IMR-90 (cell line): ENCODE data around the gene EVA1C. TPM values are rescaled to one million over a fixed set of nuclear protein-coding genes. Genes with fewer than 3 reads are reported as not detected.

Experiments
- ATAC-seq: fragments of 200-7000 bp; cut with Tn5 transposase; 2 replicates; pipeline ENCODE4 v1.9.1; 2020; ENCODE audit warnings: low read depth, mild to moderate bottlenecking, moderate library complexity
- BruUV-seq: library from RNA; stranded (reverse); fragments of 400-500 nt; replicated peaks from 2 replicates; lab custom pipeline; 2021; lab: Mats Ljungman, UMichigan
- CTCF ChIA-PET: fragments of 300-600 bp; formaldehyde crosslinking; extraction: SDS; loops from one replicate; lab custom pipeline; 2021; ENCODE audit warnings: antibody characterized with exemption; lab: Yijun Ruan, JAX
- POLR2A ChIA-PET: fragments of 300-600 bp; sonication (Branson Sonifier 250); formaldehyde crosslinking; loops from one replicate; lab custom pipeline; 2022; ENCODE audit warnings: antibody characterized with exemption; ENCODE audit not compliant: unreplicated experiment; lab: Charles Lee
- DNase-seq: peaks from one replicate; pipeline ENCODE4 v3.0.0; 2013
- H2AFZ ChIP-seq: replicated peaks from 2 replicates; pipeline ENCODE3; 2013; ENCODE audit warnings: low read length, mild to moderate bottlenecking; ENCODE audit not compliant: poor library complexity
- H2AK5ac ChIP-seq: 2 replicates; pipeline ENCODE4 v1.6.1; 2013; ENCODE audit warnings: low read depth, low read length, inconsistent platforms
- H2AK9ac ChIP-seq: replicated peaks from 2 replicates; pipeline ENCODE3; 2013; ENCODE audit warnings: mild to moderate bottlenecking, low read depth, low read length, moderate library complexity; ENCODE audit not compliant: poor library complexity
- H2BK120ac ChIP-seq: 2 replicates; pipeline ENCODE4 v1.6.1; 2013; ENCODE audit warnings: low read depth, low read length, inconsistent platforms
- H2BK15ac ChIP-seq: 3 replicates; pipeline ENCODE4 v1.6.1; 2013; ENCODE audit warnings: low read depth, low read length, inconsistent platforms
- H2BK20ac ChIP-seq: 2 replicates; pipeline ENCODE4 v1.6.1; 2013; ENCODE audit warnings: low read depth, mild to moderate bottlenecking, inconsistent platforms, low read length, moderate library complexity
- H2BK5ac ChIP-seq: 2 replicates; pipeline ENCODE4 v1.6.1; 2013; ENCODE audit warnings: mild to moderate bottlenecking, low read depth, low read length, inconsistent platforms; ENCODE audit not compliant: poor library complexity, severe bottlenecking
- H3K14ac ChIP-seq: replicated peaks from 2 replicates; pipeline ENCODE4 v1.6.1; 2013; ENCODE audit warnings: low read depth, low read length, inconsistent platforms
- H3K18ac ChIP-seq: 2 replicates; pipeline ENCODE4 v1.6.1; 2013; ENCODE audit warnings: low read depth, low read length, control low read depth
- H3K23ac ChIP-seq: 2 replicates; pipeline ENCODE4 v1.6.1; 2013; ENCODE audit warnings: low read depth, low read length, inconsistent platforms
- H3K27ac ChIP-seq: 2 replicates; pipeline ENCODE4 v1.5.1; 2013; ENCODE audit warnings: mild to moderate bottlenecking, control low read depth, low read length; ENCODE audit not compliant: insufficient read depth
- H3K27me3 ChIP-seq: 2 replicates; pipeline ENCODE4 v1.6.1; 2013; ENCODE audit warnings: low read length; ENCODE audit not compliant: control insufficient read depth, insufficient read depth
- H3K36me3 ChIP-seq: 2 replicates; pipeline ENCODE4 v1.6.1; 2013; ENCODE audit warnings: low read length, mixed read lengths; ENCODE audit not compliant: control insufficient read depth, insufficient read depth
- H3K4ac ChIP-seq: 2 replicates; pipeline ENCODE4 v1.6.1; 2013; ENCODE audit warnings: low read depth, low read length, inconsistent platforms
- H3K4me1 ChIP-seq: 2 replicates; pipeline ENCODE4 v1.6.1; 2013; ENCODE audit warnings: low read length, mixed read lengths; ENCODE audit not compliant: control insufficient read depth, insufficient read depth
- H3K4me2 ChIP-seq: 2 replicates; pipeline ENCODE4 v1.6.1; 2013; ENCODE audit warnings: low read depth, mild to moderate bottlenecking, control low read depth, low read length, moderate library complexity
- H3K4me3 ChIP-seq: 2 replicates; pipeline ENCODE4 v1.5.1; 2013; ENCODE audit warnings: low read depth, mild to moderate bottlenecking, control low read depth, low read length, moderate library complexity; ENCODE audit not compliant: insufficient read depth
- H3K56ac ChIP-seq: 2 replicates; pipeline ENCODE4 v1.6.1; 2013; ENCODE audit warnings: low read length, inconsistent platforms; ENCODE audit not compliant: insufficient read depth; ENCODE audit errors: extremely low read depth
- H3K79me1 ChIP-seq, 2 experiments: 2 replicates each; pipeline ENCODE4 v1.6.1; 2013; ENCODE audit warnings: low read length in 2 of 2, inconsistent platforms in 1 of 2, low read depth in 1 of 2
- H3K9ac ChIP-seq: 2 replicates; pipeline ENCODE4 v1.6.1; 2013; ENCODE audit warnings: low read depth, low read length, control low read depth
- H3K9me1 ChIP-seq: 2 replicates; pipeline ENCODE4 v1.6.1; 2013; ENCODE audit warnings: low read length, inconsistent platforms; ENCODE audit not compliant: insufficient read depth
- H3K9me3 ChIP-seq: 2 replicates; pipeline ENCODE4 v1.6.1; 2013; ENCODE audit warnings: low read length; ENCODE audit not compliant: control insufficient read depth, insufficient read depth
- H4K20me1 ChIP-seq: 2 replicates; pipeline ENCODE4 v1.6.1; 2013; ENCODE audit warnings: low read length, inconsistent platforms; ENCODE audit not compliant: insufficient read depth
- H4K5ac ChIP-seq: 2 replicates; pipeline ENCODE4 v1.6.1; 2013; ENCODE audit warnings: mild to moderate bottlenecking, low read depth, low read length, control low read depth
- H4K8ac ChIP-seq, 2 experiments: 2 replicates each; pipeline ENCODE4 v1.6.1; 2013; ENCODE audit warnings: low read depth in 2 of 2, low read length in 2 of 2, control low read depth in 1 of 2, inconsistent platforms in 1 of 2
- H4K91ac ChIP-seq: 2 replicates; pipeline ENCODE4 v1.6.1; 2013; ENCODE audit warnings: low read depth, low read length, inconsistent platforms; ENCODE audit not compliant: insufficient read depth
- BHLHE40 ChIP-seq: fragments of 150-350 bp; IDR thresholded peaks from 2 replicates; pipeline ENCODE4 v1.6.1; 2016; ENCODE audit warnings: mild to moderate bottlenecking, low read depth, low read length
- CEBPB ChIP-seq: IDR thresholded peaks from 2 replicates; pipeline ENCODE4 v1.6.1; 2012; ENCODE audit warnings: low read depth, low read length, improper control_type of control experiment
- CHD1 ChIP-seq: IDR thresholded peaks from 2 replicates; pipeline ENCODE4 v1.6.1; 2012; ENCODE audit warnings: low read depth, low read length, improper control_type of control experiment
- FOS ChIP-seq: fragments of 150-350 bp; IDR thresholded peaks from 2 replicates; pipeline ENCODE4 v1.6.1; 2016; ENCODE audit warnings: low read depth, low read length
- MAFK ChIP-seq: IDR thresholded peaks from 2 replicates; pipeline ENCODE4 v1.6.1; 2012; ENCODE audit warnings: low read depth, low read length, improper control_type of control experiment
- MAZ ChIP-seq: IDR thresholded peaks from 2 replicates; pipeline ENCODE4 v1.6.1; 2012; ENCODE audit warnings: low read depth, mild to moderate bottlenecking, low read length, improper control_type of control experiment, moderate library complexity, borderline replicate concordance
- MXI1 ChIP-seq: IDR thresholded peaks from 2 replicates; pipeline ENCODE4 v1.6.1; 2012; ENCODE audit warnings: low read depth, mild to moderate bottlenecking, low read length, moderate library complexity, borderline replicate concordance
- NFE2L2 ChIP-seq: fragments of 150-350 bp; IDR thresholded peaks from 2 replicates; pipeline ENCODE4 v1.6.1; 2016; ENCODE audit warnings: low read depth, mild to moderate bottlenecking, low read length
- RCOR1 ChIP-seq: IDR thresholded peaks from 2 replicates; pipeline ENCODE4 v1.6.1; 2012; ENCODE audit warnings: mild to moderate bottlenecking, low read length, improper control_type of control experiment; ENCODE audit not compliant: insufficient replicate concordance
- RFX5 ChIP-seq: IDR thresholded peaks from 2 replicates; pipeline ENCODE4 v1.8.0; 2012; ENCODE audit warnings: low read depth, mild to moderate bottlenecking, low read length, moderate library complexity
- SMC3 ChIP-seq: fragments of 150-350 bp; IDR thresholded peaks from 2 replicates; pipeline ENCODE4 v1.6.1; 2016; ENCODE audit warnings: low read depth, mild to moderate bottlenecking, antibody characterized with exemption, low read length, moderate library complexity
- WGBS, 2 experiments: methylation state at CpG; one replicate each; pipeline versions ENCODE4 v1.1.5 to v1.1.7; 2013; ENCODE audit warnings: missing lambda C conversion rate in 2 of 2; ENCODE audit not compliant: insufficient read length in 1 of 2; ENCODE audit errors: extremely low coverage in 2 of 2; 5-methylcytosine and 5-hydroxymethylcytosine counted together
- dilution Hi-C: fragments of 300-500 bp; cut with HindIII; formaldehyde crosslinking; loops from one replicate; pipeline ENCODE4 v1.14.3; 2018; ENCODE audit warnings: low sequenced_read_pairs; ENCODE audit not compliant: unreplicated experiment
- in situ Hi-C: fragments of 300-500 bp; cut with MboI; formaldehyde crosslinking; loops from 3 replicates; pipeline ENCODE4 v1.14.3; 2019; ENCODE audit warnings: low sequenced_read_pairs, inconsistent platforms, mixed read lengths
- intact Hi-C: fragments of 100-400 bp; cut with micrococcal nuclease; formaldehyde crosslinking; loops from 2 replicates; pipeline ENCODE4 v1.10.0; 2022
- polyA plus RNA-seq, 3 experiments: library from polyadenylated mRNA; depleted of rRNA; stranded (reverse); fragments of >200 nt; gene quantifications; 2 replicates each; pipeline ENCODE4 v1.2.3, GENCODE V29; 2012; ENCODE audit warnings: low replicate concordance in 1 of 3
- total RNA-seq: library from RNA; depleted of rRNA; stranded (reverse); fragments of >200 nt; gene quantifications from 2 replicates; pipeline ENCODE4 v1.2.3, GENCODE V29; 2012
- TF ChIP-seq, protein P1 (sequence below): fragments of 150-350 bp; IDR thresholded peaks from 2 replicates; pipeline ENCODE4 v1.6.1; 2016; ENCODE audit warnings: low read depth, mild to moderate bottlenecking, low read length, moderate library complexity, borderline replicate concordance
- TF ChIP-seq, protein P2 (sequence below): fragments of 150-350 bp; IDR thresholded peaks from 2 replicates; pipeline ENCODE4 v1.6.1; 2017; ENCODE audit warnings: mild to moderate bottlenecking, antibody characterized with exemption, low read length, low read depth
- TF ChIP-seq, protein P3 (sequence below): conservative IDR thresholded peaks from 2 replicates; pipeline ENCODE4 v1.5.1; 2012; ENCODE audit warnings: mild to moderate bottlenecking, low read depth, low read length, improper control_type of control experiment

EVA1C gene
- total and polyA plus RNA-seq, 2 of the 4 experiments (the other 2 are of a cell fraction): 0.72 to 1.1 TPM

DNA sequence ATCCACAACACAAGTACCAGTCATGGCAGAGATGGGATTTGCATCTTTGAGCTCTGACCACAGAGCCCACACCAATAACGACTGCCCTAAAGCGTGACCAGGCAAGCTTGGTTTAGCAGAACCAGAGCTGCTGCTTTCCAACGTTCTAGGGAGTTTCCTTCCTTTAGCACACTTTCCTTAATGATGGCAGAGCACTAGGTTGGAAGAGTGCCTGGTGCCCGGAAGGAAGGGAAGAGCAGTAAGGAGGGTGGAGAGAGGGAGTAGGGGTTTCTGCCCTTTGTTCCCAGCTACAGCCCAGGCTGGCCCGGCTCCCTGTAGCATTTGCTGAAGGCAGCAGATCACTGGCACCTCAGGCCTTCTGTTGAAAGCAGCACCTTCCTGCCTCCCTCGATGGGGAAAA lies 6.1 kb upstream of the EVA1C start:
- Histone ChIP-seq H2AK9ac (peak overlapping the region; percentile 9), H3K36me3 (no peaks in the 10 kb centered on the region), H3K18ac (no peak overlapping the region), H3K9me1 (no peaks in the 10 kb centered on the region; the same call in 1 of the 2 replicates), H3K4me1 (no peaks in the 10 kb centered on the region; the same call in none of the 2 replicates), H3K23ac (no peak overlapping the region), H3K9me3 (no peaks in the 10 kb centered on the region), H3K4ac (no peak overlapping the region), H3K9ac (no peak overlapping the region), H2BK20ac (no peak overlapping the region), H3K27me3 (peaks cover 2% of the 10 kb centered on the region; the same call in 1 of the 2 replicates), H3K56ac (no peak overlapping the region), H2BK5ac (no peak overlapping the region), H4K8ac (no peak overlapping the region), H2AFZ (peak overlapping the region; percentile 63), H4K5ac (no peak overlapping the region), H4K91ac (no peak overlapping the region), H3K79me1 (no peaks in the 10 kb centered on the region), H2BK120ac (no peak overlapping the region), H3K4me3 (no peak overlapping the region), H3K4me2 (no peak overlapping the region), H2BK15ac (no peak overlapping the region), H3K27ac (no peak overlapping the region), H2AK5ac (no peak overlapping the region), H3K14ac (no peak overlapping the region), H4K20me1 (no peaks in the 10 kb centered on the region)
- in situ Hi-C loops: loop anchor here (5.0 kb wide), 1 partner anchor 166 kb away; no protein-coding TSS in a partner anchor
- ChIA-PET POLR2A (no interaction called here), CTCF (no interaction called here)
- dilution Hi-C loops: no loop called here
- BruUV-seq: no TSS peak
- TF ChIP-seq, protein P1, sequence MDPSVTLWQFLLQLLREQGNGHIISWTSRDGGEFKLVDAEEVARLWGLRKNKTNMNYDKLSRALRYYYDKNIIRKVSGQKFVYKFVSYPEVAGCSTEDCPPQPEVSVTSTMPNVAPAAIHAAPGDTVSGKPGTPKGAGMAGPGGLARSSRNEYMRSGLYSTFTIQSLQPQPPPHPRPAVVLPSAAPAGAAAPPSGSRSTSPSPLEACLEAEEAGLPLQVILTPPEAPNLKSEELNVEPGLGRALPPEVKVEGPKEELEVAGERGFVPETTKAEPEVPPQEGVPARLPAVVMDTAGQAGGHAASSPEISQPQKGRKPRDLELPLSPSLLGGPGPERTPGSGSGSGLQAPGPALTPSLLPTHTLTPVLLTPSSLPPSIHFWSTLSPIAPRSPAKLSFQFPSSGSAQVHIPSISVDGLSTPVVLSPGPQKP: no peak
- TF ChIP-seq MAFK: no peak
- no peak for TF ChIP-seq RCOR1
- TF ChIP-seq CEBPB: no peak
- no peak for TF ChIP-seq FOS
- no peak for TF ChIP-seq MXI1
- TF ChIP-seq, protein P2, sequence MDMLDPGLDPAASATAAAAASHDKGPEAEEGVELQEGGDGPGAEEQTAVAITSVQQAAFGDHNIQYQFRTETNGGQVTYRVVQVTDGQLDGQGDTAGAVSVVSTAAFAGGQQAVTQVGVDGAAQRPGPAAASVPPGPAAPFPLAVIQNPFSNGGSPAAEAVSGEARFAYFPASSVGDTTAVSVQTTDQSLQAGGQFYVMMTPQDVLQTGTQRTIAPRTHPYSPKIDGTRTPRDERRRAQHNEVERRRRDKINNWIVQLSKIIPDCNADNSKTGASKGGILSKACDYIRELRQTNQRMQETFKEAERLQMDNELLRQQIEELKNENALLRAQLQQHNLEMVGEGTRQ: no peak
- TF ChIP-seq BHLHE40: no peak
- TF ChIP-seq, protein P3, sequence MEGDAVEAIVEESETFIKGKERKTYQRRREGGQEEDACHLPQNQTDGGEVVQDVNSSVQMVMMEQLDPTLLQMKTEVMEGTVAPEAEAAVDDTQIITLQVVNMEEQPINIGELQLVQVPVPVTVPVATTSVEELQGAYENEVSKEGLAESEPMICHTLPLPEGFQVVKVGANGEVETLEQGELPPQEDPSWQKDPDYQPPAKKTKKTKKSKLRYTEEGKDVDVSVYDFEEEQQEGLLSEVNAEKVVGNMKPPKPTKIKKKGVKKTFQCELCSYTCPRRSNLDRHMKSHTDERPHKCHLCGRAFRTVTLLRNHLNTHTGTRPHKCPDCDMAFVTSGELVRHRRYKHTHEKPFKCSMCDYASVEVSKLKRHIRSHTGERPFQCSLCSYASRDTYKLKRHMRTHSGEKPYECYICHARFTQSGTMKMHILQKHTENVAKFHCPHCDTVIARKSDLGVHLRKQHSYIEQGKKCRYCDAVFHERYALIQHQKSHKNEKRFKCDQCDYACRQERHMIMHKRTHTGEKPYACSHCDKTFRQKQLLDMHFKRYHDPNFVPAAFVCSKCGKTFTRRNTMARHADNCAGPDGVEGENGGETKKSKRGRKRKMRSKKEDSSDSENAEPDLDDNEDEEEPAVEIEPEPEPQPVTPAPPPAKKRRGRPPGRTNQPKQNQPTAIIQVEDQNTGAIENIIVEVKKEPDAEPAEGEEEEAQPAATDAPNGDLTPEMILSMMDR: no peak
- TF ChIP-seq NFE2L2: no peak
- TF ChIP-seq SMC3: no peak
- no peak for TF ChIP-seq RFX5
- no peak for TF ChIP-seq CHD1
- TF ChIP-seq MAZ: no peak
- no CpG with 5 or more reads among the region's 6 CpGs for WGBS, 2 experiments
- DNase-seq: no peak
- intact Hi-C loops: no loop called here
- ATAC-seq: no peak
